NCI-H226 (cell line): ENCODE results near the gene TRAF7.

ENCODE experiments used
- DNase-seq: peaks from one replicate; pipeline ENCODE4 v3.0.0-alpha.2; 2015

TRAF7 gene

DNA sequence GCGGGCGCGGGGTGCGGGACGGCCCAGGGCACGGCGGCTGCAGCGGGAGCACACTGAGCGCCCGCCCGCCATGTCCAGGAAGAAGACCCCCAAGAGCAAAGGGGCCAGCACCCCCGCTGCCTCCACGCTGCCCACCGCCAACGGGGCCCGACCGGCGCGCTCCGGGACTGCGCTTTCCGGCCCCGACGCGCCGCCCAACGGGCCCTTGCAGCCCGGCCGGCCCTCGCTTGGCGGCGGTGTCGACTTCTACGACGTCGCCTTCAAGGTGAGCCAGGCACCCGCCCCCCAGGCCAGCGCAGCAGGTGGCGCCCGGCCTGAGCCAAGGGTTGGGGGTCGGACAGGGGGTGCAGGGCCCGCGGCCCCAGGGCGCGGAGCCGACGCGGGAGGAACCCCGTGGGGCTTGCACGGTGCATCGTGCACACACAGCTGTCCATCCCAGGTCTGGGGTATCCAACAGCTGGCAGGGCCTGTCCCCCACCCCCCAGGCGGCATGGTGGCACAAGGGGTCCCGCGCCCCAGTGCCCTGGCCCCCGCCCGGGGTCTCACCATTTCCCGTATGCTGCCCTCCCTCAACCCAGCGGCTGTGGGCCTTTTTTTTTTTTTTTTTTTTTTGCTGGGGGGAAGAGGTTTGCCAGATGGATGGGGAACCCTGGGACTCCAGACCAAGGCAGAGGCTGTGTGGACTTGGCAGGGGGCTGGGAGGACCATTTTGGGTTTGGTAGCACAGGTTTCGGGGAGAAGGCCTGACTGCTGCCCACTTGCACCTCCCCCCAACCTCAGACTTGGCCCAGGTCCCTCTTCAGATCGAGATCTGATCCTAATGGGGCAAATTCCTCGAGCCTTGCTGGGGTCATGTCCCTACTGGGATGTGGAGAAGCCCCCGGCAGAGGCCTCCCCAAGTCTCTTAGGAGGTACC, 6.6 kb upstream of the TRAF7 start:
- peak; percentile 59 for DNase-seq

DNA sequence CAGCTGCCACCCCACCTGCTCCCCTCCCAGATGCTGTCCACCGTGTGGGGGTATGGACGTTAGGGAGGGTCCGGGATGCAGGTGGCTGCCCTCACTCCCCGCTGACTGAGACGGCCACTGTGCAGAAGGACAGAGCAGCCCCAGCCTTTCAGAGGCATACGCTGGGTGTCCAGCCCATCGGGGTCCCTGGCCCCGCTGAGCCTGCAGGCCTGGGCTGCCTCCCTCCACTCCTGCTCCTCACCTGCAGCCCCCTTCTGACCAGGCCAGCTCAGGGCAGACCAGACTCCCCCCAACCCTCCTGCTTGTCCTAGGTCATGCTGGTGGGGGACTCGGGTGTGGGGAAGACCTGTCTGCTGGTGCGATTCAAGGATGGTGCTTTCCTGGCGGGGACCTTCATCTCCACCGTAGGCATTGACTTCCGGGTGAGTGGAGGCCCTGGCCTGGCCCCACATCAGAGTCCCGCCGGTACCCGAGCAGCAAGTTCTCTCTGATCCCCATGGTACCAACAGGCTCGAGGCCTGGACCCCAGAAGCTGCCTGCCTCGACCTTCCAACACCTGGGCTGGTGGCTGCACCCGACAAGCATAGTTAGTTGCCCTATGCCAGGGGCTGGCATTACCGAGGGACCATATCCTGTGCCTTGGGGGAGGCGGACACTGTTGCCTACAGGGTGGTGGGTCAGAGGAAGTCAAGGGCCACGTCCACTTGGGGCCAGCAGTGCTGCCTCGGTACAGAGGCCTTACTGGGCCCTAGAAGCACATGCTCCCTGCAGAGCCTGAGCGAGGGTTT, 5.8 kb upstream of the TRAF7 start:
- no peak for DNase-seq

DNA sequence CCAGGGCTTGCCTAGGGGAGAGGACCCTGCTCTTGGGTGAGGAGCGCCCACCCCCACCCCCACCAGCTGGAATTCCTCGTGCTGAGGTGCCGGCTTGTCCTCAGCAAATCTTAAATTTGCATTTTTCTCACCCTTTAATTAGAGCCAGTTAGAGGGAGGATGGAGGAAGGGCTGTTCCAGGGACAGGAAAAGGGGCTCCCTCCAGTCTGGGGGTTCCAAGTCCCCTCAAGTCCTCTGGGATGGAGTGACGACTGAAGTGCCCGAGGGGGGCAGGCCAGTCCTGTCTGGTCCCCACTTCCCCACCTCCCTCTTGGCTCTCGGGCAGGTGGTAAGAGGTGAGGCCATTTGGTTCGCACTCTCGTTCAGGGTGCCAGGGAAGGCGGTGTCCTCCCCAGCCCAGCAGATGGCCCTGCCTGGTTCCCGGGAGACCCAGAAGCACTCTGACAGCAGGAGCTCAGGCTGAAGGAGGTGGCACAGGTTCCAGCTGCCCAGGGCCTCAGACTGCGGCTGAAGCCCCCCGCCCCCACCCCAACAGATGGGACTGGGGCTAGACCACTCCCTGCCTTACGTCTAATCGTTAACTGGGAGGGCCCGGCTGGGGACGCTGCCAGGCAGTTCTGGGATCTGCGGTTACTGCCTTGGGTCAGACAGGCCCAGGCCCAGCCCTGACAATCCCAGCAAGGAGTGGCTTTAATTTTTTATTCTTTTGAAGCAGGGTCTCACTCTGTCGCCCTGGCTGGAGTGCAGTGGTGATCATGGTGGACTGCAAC, 5.0 kb upstream of the TRAF7 start:
- no peak for DNase-seq

DNA sequence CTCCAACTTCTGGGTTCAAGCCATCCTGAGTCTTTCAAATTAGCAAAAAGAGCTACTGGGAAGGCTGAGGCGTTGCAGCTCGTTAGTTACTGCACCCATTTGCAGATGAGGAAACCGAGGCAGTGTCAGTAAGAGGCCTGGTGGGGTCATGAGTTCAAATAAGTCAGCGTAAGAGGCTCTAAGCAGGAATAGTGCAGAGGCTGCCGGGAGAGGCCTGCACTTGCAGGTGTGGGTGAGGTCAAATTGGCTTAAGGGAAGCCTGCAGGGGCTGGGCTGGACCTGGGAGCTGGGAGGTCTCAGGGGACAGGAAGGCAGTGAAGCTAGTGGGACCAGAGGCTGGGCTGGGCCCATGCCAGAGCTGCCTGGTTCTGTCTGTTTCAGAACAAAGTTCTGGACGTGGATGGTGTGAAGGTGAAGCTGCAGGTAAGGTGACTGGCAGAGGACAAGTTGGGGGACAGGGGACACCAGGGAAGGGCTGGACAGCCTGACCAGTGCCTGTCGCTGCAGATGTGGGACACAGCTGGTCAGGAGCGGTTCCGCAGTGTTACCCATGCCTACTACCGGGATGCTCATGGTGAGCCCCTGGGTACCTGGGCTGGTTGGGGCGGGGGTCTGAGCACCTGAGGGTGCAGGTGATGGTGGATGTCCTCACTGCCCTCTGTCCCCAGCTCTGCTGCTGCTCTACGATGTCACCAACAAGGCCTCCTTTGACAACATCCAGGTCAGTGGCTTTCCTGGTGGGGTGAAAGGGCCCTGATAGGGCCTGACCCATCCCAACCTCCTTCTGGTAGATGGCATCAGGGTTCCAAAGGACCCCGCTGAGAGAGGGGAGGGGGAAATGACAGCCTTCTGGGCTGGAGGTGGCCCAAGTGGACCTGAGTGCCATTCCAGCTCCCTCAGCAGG, 4.1 kb upstream of the TRAF7 start:
- no peak for DNase-seq

DNA sequence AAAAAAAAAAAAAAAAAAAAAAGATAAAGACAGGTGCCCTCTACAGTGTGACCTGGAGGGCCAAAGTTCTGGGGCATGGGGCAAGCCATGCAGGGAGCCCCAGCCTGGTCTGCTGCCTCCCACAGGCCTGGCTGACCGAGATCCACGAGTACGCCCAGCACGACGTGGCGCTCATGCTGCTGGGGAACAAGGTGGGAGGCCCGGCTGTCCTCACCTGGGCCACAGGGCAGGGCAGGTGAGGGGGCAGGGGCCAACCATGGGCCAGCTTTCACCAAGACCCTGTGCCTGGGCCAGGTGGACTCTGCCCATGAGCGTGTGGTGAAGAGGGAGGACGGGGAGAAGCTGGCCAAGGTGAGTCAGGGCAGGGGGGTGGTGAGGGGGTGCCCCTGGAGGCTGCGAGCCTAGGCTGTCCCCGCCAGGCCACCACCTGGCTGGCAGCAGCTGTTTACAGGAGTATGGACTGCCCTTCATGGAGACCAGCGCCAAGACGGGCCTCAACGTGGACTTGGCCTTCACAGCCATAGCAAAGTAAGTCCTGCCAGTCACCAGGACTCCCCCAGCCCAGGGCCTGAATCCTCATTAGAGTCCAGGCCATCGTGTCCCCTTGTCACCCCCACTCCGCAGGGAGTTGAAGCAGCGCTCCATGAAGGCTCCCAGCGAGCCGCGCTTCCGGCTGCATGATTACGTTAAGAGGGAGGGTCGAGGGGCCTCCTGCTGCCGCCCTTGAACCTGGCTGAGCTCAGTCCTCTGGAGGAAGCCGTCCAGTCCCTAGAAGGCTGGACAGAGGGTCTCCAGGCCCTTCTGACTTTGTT, 2.7 kb upstream of the TRAF7 start:
- no peak for DNase-seq

DNA sequence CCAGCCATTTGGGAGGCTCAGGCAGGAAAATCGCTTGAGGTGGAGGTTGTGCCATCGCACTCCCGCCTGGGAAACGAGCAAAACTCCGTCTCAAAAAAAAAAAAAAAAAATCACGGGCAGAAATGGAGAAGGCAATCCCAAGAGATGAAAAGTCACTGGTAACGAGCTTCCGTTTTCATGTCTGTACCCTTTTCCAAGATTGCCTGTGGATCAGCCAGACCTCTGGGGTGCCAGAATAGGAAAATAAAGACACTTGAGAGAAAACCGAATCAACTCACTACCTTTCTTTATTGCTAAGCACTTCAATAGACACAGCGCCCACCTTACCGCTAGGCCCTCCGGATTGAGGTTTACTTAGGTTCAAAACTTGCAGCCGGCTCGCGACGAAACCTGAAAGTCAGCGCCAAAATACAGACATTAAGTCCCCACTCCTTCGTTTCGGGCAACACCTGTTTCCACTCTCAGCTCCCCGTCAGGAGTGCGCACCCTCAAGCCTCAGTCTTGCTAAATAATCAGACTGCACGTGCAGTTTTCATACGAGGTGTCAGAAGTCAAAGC, 970 bp upstream of the TRAF7 start:
- DNase-seq = no peak

DNA sequence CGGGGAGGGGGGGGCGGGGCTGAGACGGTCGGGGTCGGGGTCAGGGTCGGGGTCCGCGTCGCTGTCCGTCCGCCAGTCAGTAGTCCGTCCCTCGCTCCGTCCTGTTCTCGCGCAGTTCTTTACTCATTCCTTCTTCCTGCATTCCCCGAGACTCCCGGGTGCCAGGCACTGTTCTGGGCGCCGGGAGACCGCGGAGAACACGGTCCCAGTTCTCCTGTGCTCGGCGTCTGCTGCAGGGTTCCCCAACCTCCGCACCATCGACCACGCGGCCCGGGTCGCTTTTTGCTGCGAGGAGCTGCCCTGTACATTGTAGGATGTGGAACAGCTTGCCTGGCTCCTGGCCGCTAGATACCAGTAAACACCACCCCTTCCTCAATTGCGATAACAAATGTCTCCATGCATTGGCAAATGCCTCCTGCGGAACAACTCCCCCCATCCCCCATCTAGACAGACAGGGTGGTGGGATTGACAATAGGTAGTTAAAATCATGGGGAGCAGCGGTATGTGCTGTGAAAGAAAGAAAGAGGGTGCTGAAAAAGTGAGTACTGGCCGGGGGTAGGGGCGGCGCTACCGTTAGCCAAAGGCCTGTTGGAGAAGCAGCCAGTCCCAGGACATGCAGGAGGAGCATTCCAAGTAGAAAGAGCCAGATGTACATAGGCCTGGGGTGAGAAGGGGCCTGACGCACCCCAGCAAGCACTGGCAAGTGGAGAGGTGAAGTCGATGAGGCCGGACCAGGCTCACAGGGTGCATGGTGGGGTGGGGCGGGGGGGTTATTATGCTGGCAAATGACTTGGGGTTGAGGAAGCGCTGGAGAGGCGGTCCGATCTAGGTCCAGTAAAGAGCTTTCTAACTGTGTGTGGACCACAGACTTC, 631 bp downstream of the TRAF7 start:
- no peak for DNase-seq

DNA sequence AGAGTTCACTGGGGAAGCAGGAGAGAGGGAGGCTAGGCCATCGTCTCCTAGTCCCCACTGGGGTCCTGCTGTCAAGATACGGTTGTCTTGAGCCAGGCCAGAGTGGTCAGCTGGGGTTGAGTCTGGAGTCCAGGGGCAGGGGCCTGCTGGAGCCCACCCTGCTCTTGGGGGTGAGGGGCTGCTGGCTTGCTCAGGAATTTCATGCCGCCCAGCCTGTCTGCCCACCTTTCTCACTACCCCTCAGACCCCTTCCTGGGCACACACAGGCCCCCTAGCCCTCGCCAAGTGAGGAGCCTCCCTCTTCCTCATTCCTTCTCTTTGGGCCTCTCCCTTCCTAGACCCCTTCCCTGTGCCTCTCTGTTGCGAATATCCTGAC, 1.3 kb downstream of the TRAF7 start:
- no peak for DNase-seq

DNA sequence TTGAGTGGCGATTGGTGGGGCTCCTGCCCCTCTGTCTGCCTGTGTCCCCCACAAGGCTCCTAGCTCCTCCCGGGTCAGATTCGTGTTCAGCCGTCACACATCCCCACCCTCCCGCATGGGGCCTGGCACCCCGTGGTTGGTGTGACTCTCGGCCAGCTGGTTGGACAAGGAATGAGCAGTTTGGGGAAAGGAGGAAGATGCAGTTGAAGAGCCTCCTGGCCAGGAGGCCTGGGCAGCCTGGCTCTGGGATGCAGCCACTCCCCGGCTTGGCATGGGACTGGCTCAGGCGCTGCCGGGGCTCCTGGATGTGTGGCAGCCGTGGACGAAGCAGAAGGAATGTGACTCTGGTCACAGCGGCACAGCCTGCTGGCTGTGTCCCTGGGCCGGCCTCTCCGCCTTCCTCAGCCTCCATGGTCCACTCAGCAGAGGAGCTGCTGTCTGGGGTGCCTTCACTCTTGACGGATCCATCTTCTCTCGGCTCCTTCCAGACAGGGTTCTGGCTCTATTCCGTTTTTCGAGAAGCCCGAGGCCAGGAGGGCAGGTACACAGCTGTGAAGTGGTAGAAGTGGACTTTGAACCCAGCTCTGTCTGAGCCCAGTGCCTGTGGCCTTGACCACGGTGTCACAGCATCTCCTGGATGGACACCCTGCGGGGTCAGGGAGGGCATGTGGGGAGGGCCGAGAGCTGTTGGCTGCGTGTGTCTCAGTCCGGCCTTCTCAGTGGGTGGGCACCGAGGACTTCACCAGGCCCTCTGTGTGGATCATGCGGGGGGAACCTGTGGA, 2.1 kb downstream of the TRAF7 start:
- no peak for DNase-seq

DNA sequence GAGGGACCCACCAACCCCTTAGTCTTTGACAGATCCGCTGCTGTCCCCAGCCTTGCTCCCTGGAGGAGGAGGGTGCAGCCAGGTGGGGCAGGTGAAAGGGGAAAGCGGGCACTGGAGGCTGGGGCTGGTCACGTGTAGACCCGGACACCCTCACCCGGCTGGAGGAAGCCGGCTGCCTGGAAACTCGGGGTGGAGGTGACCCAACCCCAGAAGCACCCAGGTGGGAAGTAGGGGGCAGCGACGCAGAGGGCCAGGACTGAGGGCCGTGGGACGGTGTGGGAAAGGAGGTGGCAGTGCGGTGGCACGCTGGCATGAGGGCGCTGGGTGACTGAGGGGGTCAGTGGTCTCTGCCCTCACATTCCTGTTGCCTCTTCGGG, 2.7 kb downstream of the TRAF7 start:
- DNase-seq = no peak

DNA sequence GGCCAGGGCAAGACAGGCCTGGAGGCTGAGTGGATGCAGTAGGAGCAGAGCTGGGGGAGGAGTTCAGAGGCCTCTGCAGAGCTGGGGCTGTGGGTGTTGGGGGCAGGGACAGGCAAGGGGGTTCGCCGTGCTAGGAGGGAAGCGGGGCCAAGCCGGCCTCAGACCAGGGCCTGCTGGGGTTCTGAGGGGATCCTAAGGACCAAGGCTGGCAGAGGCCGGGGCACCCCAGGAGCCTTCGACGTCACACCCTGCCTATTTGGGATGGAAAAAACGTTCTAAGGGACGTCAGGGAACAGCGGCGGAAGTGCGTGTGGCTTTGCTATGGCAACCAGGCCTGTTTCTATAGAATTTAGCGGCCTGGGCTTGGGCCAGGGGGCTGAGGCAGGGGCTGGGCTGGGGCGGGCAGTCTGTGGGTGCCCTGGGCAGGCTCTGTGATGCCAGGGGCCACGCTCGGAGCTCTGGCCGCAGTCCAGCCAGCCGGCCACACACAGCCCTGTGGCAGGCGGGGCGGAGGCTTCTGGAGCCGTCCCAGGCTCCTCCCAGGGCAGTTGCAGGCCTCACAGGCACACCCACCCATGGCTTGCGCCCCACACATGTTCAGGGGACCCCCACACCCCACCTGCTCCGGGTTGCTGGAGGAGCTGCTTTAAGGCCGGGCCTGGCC, 3.7 kb downstream of the TRAF7 start:
- peak; percentile 83 for DNase-seq

DNA sequence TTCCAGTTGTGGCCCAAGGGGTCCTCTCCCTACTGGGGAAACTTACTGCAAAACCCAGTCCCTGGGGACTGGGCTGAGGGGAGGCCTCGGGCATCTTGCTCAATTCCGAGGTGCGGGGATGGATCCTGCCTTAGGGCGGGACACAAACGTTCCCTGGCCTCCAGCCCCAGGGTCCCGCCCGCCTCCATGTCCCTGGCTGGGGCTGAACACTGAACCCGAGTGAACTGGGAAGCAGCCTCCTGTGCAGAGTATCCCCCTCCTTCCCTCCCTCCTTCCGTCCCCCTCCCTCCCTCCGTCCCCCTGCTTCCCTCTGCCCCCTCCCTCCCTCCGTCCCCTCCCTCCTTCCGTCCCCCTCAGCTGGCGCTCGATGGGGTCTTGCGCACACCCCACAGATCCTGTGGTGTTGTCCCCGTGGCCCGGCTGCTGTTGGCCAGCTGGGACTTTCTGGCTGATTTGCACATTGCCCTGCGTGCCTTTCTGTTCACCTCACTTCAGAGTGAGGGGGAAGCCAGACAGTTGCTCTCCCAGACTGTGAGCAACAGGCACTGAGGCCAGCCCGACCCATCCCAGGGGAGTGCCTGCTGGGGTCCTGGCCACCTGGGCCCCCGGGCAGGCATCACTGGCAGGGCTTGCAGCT, 5.5 kb downstream of the TRAF7 start:
- no peak for DNase-seq

DNA sequence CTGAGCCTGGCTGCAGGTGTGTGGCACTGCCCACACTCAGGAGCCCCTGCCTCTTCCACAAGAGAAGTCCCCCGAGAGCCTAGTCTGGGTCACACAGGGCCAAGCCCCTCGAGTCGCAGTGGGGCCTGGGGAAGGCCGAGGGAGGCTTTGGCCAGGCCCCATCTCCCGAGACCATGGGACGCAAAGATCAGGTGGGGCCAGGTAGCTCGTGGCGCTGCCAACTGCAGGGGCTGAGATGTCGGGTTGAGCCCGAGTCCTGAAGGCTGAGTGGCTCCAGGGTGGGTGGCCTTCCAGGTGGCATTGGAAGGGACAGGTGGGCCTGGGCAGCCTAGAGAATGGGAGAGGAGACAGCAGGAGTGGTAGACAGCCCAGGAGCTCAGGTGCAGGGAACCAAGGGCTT, 6.3 kb downstream of the TRAF7 start:
- no peak for DNase-seq

DNA sequence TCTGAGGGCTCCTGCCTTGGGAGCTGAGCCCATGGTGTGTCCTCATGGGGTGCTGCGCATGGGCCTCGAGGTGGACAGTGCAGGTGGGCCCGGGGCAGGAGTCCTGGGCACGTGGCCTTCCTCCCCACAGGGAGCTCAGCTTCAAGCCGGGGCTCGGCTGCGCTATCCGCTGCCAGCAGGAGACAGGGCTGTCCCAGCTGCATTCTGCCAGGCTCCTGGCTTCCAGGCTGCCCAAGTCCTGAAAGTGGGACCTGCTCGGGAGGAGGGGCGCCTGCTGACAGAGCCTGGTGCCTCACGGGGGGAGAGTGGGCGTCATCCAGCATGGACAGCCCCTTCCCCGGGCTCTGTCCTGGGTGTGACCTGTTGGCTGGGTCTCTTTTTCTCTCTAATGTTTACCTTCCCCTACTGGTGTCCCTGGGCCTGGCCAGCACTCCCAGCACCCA, 7.1 kb downstream of the TRAF7 start:
- DNase-seq = no peak

DNA sequence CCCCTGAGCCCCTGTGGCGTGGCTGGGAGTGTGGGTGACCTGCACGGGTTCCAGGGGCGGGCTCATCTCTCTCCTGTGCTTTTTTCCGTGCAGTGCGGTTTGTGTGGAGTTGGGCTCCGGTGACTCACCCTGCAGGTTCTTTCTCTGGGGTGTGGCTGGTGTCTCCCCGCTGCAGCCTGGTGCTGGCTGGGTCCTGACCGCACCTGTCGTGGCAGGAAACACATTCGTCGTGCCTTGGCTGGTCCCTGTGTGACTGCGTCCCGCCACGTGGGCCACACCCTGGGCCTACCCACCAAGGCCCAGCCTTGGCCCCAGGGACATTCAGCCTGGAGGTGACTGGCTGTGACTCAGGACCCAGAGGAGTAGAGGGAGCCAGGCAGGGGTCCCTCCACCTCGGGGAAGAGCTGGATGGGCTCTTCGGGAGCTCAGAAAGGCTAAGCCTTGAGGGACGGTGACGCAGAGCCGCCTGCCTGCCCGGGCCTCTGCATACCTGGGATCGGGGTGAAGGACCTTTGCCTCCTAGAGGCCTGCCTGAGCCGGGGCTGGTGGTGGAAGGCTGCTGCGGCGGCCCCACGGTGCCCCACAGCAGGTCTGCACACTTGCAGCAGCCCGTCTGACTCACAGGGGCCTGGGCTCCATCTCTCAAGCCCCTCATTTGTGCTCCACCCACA, 7.8 kb downstream of the TRAF7 start:
- peak; percentile 81 for DNase-seq

DNA sequence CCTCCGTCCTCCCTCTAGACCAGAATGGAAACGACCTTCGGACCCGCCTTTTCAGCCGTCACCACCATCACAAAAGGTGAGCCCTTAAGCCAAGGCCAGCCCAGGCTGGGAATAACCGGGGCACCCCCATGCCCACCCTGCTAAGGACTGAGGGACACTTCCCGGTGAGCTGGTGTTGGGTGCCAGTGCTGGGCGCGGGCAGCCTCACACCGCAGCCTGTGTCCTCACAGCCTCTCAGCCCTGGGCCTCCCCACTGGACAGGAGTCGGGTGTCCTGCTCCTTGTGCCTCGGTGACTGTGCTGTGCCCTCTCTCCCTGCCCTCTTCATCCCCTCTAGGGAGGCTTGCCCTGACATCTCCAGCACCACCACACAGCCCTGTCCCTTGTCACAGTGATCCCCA, 10.3 kb downstream of the TRAF7 start:
- no peak for DNase-seq

DNA sequence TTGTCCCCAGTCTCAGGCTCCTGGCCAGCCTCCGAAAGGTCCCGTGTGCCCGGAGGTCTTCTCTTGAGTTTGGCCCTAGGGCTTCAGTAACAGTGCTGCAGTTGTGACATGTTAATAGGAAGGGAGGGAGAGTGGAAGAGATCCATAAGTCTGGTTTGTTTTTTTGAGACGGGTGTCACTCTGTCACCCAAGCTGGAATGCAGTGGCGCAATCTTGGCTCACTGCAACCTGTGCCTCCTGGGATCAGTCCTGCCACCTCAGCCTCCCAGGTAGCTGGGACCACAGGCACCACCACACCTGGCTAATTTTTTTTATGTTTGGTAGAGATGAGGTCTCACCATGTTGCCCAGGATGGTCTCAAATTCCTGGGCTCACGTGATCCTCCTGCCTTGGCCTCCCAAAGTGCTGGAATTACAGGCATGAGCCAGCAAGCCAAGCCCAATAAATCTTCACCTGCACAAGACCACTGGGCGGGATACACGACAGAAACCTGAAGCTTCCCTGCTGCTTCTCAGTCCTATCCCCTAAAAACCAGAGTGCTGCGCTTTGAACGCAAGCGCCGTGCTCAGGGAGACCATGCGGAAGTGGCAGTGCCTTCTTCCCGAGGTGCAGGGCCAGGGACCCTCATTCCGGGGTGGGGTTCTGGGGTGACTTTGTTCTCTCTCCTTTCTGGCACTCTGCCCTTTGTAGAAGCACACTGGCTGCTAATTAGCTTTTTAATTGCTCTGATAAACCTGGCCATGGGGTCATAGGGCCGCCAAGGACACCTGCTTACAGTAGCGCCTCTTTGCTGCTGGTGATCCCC, 10.9 kb downstream of the TRAF7 start:
- no peak for DNase-seq
